HT1080 (cell line): ENCODE results near the gene EGFR. TPM values are rescaled to one million over a fixed set of nuclear protein-coding genes. Genes with fewer than 3 reads are reported as not detected.

ENCODE experiments used
- DNase-seq: peaks from one replicate; pipeline ENCODE4 v3.0.0-alpha.2; 2015; ENCODE audit warnings: low read depth
- total RNA-seq: library from RNA; depleted of rRNA; stranded (reverse); fragments of >200 nt; shearing (Covaris generic); gene quantifications from 2 replicates; pipeline ENCODE4 v1.2.3, GENCODE V29; 2014

The EGFR gene
- total RNA-seq, 1 experiment from 2014 or later: 34.5 TPM

- DNase-seq: peak; percentile 95
Measured at GRCh38 chr7:55185941-55186609, 167.3 kb downstream of the EGFR start.

GRCh38 chr7:55187701-55188491 is 169.1 kb downstream of the EGFR start:
- no peak for DNase-seq

- no peak for DNase-seq
Measured at GRCh38 chr7:55188590-55189138, 169.8 kb downstream of the EGFR start.

GRCh38 chr7:55189146-55189766 is 170.4 kb downstream of the EGFR start:
- DNase-seq: no peak

- no peak for DNase-seq
Measured at GRCh38 chr7:55189878-55190436, 171.1 kb downstream of the EGFR start.

GRCh38 chr7:55190511-55191160 is 171.8 kb downstream of the EGFR start:
- DNase-seq: no peak

- no peak for DNase-seq
Measured at GRCh38 chr7:55191161-55191925, 172.5 kb downstream of the EGFR start.

- no peak for DNase-seq
Measured at GRCh38 chr7:55191926-55192692, 173.3 kb downstream of the EGFR start.

GRCh38 chr7:55192723-55193122 is 173.9 kb downstream of the EGFR start:
- peak; percentile 38 for DNase-seq

- DNase-seq: no peak
Measured at GRCh38 chr7:55193245-55193644, 174.4 kb downstream of the EGFR start.

- no peak for DNase-seq
Measured at GRCh38 chr7:55194522-55194921, 175.7 kb downstream of the EGFR start.

- DNase-seq: no peak
Measured at GRCh38 chr7:55198634-55199392, 180.0 kb downstream of the EGFR start.

GRCh38 chr7:55199418-55199817 is 180.6 kb downstream of the EGFR start:
- DNase-seq: no peak

GRCh38 chr7:55200441-55200840 is 181.6 kb downstream of the EGFR start:
- no peak for DNase-seq

- DNase-seq: no peak
Measured at GRCh38 chr7:55202150-55202913, 183.5 kb downstream of the EGFR start.

- DNase-seq: no peak
Measured at GRCh38 chr7:55203300-55203699, 184.5 kb downstream of the EGFR start.

- no peak for DNase-seq
Measured at GRCh38 chr7:55205124-55205955, 186.5 kb downstream of the EGFR start.
